ENCODE data around the gene DIP2C.

Gene DIP2C

DNA sequence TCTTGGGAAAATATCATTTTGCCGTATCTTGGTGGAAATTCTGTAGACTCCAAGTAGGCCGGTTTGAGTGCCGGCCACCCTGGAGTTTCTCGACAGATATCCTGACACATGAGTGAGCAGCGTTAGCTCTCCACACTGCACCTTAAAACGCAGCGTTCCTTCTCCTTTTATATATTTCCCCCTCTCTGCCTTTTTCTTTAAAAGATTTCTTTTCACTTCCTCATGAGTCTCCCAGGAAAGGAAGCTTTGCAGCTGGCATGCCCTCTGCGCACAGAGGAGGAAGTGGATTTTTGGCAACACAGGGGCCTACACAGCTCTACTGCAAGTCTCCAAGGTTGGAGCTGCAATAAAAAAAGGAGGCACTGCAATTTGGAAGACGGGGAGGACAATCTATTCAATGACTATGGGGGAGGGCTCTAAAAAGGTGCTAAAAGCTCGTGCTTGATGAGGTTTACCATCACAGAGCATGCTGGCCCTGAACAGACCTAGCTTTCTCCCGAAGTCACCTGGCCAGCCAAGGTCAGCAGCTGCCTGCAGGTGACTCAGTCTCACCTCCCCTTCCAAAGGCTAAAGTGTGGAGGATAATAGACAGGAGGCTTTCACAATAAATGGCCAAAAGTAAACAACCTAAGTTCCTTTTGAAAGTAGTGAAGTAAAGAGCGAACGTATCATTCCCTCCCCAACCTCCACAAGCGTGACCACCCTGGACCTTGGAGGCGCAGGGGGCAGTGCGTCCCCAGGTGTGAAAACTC, 301.4 kb downstream of the DIP2C start:
- TF ChIP-seq, protein P1, sequence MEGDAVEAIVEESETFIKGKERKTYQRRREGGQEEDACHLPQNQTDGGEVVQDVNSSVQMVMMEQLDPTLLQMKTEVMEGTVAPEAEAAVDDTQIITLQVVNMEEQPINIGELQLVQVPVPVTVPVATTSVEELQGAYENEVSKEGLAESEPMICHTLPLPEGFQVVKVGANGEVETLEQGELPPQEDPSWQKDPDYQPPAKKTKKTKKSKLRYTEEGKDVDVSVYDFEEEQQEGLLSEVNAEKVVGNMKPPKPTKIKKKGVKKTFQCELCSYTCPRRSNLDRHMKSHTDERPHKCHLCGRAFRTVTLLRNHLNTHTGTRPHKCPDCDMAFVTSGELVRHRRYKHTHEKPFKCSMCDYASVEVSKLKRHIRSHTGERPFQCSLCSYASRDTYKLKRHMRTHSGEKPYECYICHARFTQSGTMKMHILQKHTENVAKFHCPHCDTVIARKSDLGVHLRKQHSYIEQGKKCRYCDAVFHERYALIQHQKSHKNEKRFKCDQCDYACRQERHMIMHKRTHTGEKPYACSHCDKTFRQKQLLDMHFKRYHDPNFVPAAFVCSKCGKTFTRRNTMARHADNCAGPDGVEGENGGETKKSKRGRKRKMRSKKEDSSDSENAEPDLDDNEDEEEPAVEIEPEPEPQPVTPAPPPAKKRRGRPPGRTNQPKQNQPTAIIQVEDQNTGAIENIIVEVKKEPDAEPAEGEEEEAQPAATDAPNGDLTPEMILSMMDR (IDR thresholded peaks at IDR 0.05), result no peak

DNA sequence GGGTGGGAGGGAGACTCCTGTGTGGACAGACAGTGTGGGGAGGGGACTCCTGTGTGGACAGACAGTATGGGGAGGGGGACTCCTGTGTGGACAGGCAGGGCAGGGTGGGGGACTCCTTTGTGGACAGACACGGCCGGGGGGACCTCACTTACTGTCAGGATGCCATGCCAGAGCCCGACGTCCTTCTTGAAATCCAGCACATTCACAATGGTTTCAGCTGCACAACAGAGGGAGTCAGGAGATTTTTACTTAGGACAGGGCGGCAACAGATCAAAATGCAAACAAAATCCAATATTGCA, 301.9 kb downstream of the DIP2C start:
- TF ChIP-seq, protein P1 (IDR thresholded peaks at IDR 0.05), result no peak

GRCh38 chr10:386771-387592, 302.5 kb downstream of the DIP2C start:
- TF ChIP-seq, protein P1 (IDR thresholded peaks at IDR 0.05), result no peak

DNA sequence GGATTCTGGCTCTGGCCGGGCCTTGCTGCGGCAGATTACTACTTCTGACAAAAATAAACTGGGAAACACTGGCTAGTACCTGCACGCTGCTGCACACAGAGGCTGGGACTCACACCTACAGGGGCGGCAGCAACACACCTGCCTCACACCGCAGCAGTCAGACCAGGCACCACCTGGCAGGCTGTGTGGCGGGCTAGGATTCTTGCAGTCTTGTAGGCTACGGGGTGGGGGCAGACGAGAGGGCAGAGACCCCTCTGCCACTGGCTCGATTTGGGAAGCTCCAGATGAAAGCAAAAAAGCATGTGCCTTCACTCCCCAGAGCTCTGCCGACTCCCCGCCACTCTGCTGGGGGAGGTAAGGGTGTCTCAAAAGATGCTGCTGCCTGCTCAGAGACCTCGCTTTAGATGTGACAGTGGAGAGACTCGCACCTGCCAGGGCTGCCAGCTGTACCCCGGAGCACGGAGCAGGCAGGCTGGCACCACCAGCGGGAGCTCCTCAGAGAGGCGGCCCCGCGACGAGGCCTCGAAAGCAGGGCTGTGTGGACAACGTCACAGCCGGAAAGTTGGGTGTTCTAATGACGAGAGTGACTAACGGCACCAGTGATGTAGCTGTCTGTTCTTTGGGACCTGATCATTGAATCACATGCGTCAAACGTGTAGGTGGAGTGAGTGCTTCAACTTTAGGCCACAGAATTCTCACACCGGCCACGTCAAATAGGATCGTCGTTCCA, 303.7 kb downstream of the DIP2C start:
- TF ChIP-seq, protein P1 (IDR thresholded peaks at IDR 0.05), result no peak

DNA sequence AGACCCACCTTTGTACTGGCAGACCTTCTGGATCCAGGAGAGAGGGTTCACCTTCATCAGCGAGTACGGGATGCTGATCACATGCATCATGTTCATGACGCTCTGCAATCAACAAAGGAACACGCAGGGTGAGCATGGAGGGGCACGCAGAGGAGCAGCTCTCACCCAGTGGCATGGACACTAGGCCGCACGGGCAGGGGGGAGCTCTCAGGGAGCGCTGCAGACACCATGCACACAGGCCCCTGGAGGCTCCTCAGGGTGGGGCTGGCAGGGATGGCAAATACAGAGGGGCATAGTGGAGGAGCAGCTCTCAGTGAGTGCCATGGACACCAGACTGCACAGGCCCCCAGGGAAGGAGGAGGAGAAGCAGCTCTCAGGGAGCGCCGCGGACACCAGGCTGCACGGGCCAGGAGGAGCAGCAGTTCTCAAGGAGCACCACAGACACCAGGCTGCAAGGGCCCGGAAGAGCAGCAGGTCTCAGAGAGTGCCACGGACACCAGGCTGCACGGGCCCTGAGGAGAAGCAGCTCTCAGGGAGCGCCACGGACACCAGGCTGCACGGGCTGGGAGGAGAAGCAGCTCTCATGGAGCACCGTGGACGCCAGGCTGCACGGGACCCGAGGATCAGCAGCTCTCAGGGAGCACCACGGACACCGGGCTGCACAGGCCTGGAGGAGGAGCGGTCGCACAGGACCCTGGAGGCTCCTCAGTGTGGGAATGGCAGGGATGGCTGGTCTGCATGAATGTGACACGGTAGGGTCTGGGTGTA, 304.7 kb downstream of the DIP2C start:
- TF ChIP-seq, protein P1 (IDR thresholded peaks at IDR 0.05), result no peak

GRCh38 chr10:383519-383918, 305.9 kb downstream of the DIP2C start:
- TF ChIP-seq, protein P1 (IDR thresholded peaks at IDR 0.05), result no peak

DNA sequence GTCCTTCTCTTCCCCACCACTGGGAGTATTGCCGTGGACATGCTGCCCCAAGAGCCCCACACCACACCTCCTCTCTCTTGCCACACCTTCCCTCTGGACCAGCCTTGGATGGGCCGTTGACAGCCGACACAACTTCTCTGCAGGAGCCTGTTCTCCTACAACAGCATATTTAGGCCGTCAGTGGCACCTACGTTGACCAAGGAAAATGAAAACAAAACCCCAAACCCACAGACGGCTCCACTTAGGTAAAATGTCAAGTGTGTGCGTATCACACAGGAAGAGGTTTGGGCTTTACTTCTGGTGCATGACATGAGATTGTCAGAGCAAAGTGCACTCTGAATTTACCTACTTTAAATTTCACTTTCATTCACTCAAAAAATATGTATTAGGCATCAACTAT, 307.7 kb downstream of the DIP2C start:
- TF ChIP-seq, protein P1 (IDR thresholded peaks at IDR 0.05), result no peak

Data from LNCAP (cell line).